Naive B cell (primary cell): ENCODE results near the gene MFSD8. TPM values are rescaled to one million over a fixed set of nuclear protein-coding genes. Genes with fewer than 3 reads are reported as not detected.
"Not testable (repeated sequence)": the region's sequence is repeated elsewhere in the genome, so short reads cannot be mapped to it uniquely, and the experiment has no call there.

Experiments used
- ATAC-seq, 2 donors: fragments of 150-1000 bp; cut with Tn5 transposase; 2 replicates each; pipeline ENCODE4 v1.10.0; 2021; ENCODE audit warnings: low read depth in 2 of 2, mild to moderate bottlenecking in 2 of 2, moderate library complexity in 2 of 2
- DNase-seq: peaks from one replicate; pipeline ENCODE4 v3.0.0; 2022
- H3K27ac Mint-ChIP-seq, 6 donors: one replicate each; pipeline ENCODE4 v1.8.0; 2020 to 2022; ENCODE audit warnings: mild to moderate bottlenecking in 6 of 6, mixed read lengths in 6 of 6, moderate library complexity in 5 of 6, inconsistent platforms in 2 of 6
- H3K27me3 Mint-ChIP-seq, 3 donors: one replicate each; pipeline ENCODE4 v1.8.0; 2021 to 2022; ENCODE audit warnings: mixed read lengths in 3 of 3, mild to moderate bottlenecking in 1 of 3
- H3K36me3 Mint-ChIP-seq, 2 donors: one replicate each; pipeline ENCODE4 v1.8.0; 2020 to 2022; ENCODE audit warnings: mixed read lengths in 2 of 2, inconsistent platforms in 1 of 2, mild to moderate bottlenecking in 1 of 2
- H3K4me1 Mint-ChIP-seq, 3 donors: one replicate each; pipeline ENCODE4 v1.8.0; 2020 to 2022; ENCODE audit warnings: mixed read lengths in 3 of 3, inconsistent platforms in 1 of 3, mild to moderate bottlenecking in 1 of 3, moderate library complexity in 1 of 3
- H3K4me3 Mint-ChIP-seq, 8 donors: one replicate each; pipeline ENCODE4 v1.8.0; 2020 to 2022; ENCODE audit warnings: mild to moderate bottlenecking in 8 of 8, mixed read lengths in 8 of 8, moderate library complexity in 8 of 8, inconsistent platforms in 2 of 8
- H3K9me3 Mint-ChIP-seq, 7 donors: one replicate each; pipeline ENCODE4 v1.8.0; 2020 to 2022; ENCODE audit warnings: mixed read lengths in 7 of 7, mild to moderate bottlenecking in 5 of 7, inconsistent platforms in 2 of 7, moderate library complexity in 1 of 7
- polyA plus RNA-seq, 6 donors: library from polyadenylated mRNA; unstranded; fragments of 300-500 nt; fragmentation: Illumina TruSeq; gene quantifications; one replicate each; pipeline ENCODE4 v1.2.3, GENCODE V29; 2021; ENCODE audit warnings: low read depth in 6 of 6

The MFSD8 gene
- polyA plus RNA-seq, 6 donors from 2014 or later: 7.1 to 13.3 (median 9.5) TPM

- ATAC-seq (no peak), DNase-seq (no peak)
- Mint-ChIP-seq H3K4me3 (no peak overlapping the region), H3K4me1 (no peaks in the 10 kb centered on the region), H3K27me3 (no peaks in the 10 kb centered on the region), H3K9me3 (peaks cover 0 to 3% (median 0%) of the 10 kb centered on the region in 7 donors), H3K27ac (no peak overlapping the region), H3K36me3 (peaks cover 21 to 27% of the 10 kb centered on the region in 2 donors)
Observed at GRCh38 chr4:127920521-127920920, 44.5 kb downstream of the MFSD8 start.

DNA sequence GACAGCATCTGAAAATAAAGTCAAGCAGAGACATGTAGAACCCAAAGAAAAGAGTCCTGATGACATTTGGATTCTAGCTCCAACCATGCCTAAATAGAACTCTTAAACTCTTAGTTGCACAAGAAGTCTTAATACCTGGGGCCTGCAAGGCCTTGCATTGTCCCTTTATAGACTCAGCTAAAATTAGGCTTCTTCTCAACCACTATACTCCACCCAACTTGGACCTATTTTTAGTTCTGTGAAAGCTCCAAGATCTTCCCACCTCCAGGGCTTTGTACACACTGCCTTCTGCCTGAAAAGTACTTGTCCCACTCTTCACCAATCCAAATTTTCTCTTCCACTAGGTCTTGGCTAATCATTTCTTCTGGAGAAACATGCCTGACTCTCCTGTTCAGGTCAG is 47.8 kb downstream of the MFSD8 start:
- ATAC-seq: no peak
- no peaks in the 10 kb centered on the region for H3K27me3 Mint-ChIP-seq
- no peak overlapping the region for H3K4me3 Mint-ChIP-seq
- H3K36me3 Mint-ChIP-seq: peaks cover 15 to 17% of the 10 kb centered on the region in 2 donors
- H3K27ac Mint-ChIP-seq: peak overlapping the region in 3 of 6 donors; percentile 24 to 56 (median 24)
- DNase-seq: no peak
- H3K9me3 Mint-ChIP-seq: no peaks in the 10 kb centered on the region
- no peaks in the 10 kb centered on the region for H3K4me1 Mint-ChIP-seq

DNA sequence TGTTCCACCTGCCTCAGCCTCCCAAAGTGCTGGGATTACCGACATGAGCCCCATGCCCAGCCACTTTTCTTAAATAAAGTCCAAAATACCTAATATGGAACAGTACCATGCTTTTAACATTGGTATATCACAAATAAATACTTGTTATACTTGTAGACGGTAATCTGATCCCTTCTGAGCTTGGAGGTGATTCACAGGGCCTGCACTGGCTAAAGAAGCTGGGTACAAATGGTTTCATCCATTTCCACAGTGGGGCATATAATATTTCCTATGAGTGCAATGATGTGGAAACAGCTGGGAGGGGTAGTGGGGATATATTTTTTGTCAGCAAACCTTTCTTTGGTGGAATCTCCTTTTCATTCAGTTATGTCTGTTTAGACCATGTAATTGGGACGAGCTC is 48.5 kb downstream of the MFSD8 start:
- no peak overlapping the region for H3K27ac Mint-ChIP-seq
- DNase-seq (no peak), ATAC-seq (no peak)
- no peaks in the 10 kb centered on the region for H3K9me3 Mint-ChIP-seq
- peaks cover 15 to 17% of the 10 kb centered on the region in 2 donors for H3K36me3 Mint-ChIP-seq
- H3K4me3 Mint-ChIP-seq: no peak overlapping the region
- no peaks in the 10 kb centered on the region for H3K4me1 Mint-ChIP-seq
- H3K27me3 Mint-ChIP-seq: no peaks in the 10 kb centered on the region

DNA sequence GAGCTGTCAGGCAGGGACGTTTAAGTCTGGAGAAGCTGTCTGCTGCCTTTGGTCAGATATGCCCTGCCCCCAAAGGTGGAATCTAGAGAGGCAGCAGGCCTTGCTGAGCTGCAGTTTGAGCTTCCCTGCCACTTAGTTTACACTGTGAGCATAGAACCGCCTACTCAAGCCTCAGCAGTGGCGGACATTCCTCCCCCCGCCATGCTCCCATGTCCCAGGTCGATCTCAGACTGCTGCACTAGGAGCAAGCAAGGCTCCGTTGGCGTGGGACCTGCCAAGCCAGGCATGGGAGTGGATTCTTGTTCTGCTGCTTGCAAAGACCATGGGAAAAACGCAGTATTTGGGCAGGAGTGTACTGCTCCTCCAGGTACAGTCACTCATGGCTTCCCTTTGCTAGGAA is 59.9 kb downstream of the MFSD8 start:
- no peak for DNase-seq
- H3K27me3 Mint-ChIP-seq: no peaks in the 10 kb centered on the region
- peaks cover 0 to 9% (median 0%) of the 10 kb centered on the region in 7 donors for H3K9me3 Mint-ChIP-seq
- H3K27ac Mint-ChIP-seq: peak overlapping the region in 1 of 6 donors; percentile 69
- H3K4me1 Mint-ChIP-seq: no peaks in the 10 kb centered on the region
- no peaks in the 10 kb centered on the region for H3K36me3 Mint-ChIP-seq
- ATAC-seq: no peak
- H3K4me3 Mint-ChIP-seq: no peak overlapping the region

GRCh38 chr4:127899682-127900081 is 65.3 kb downstream of the MFSD8 start:
- ATAC-seq, H3K36me3 Mint-ChIP-seq, H3K4me1 Mint-ChIP-seq, H3K27me3 Mint-ChIP-seq, H3K9me3 Mint-ChIP-seq, H3K27ac Mint-ChIP-seq, DNase-seq, H3K4me3 Mint-ChIP-seq: not testable (repeated sequence)

DNA sequence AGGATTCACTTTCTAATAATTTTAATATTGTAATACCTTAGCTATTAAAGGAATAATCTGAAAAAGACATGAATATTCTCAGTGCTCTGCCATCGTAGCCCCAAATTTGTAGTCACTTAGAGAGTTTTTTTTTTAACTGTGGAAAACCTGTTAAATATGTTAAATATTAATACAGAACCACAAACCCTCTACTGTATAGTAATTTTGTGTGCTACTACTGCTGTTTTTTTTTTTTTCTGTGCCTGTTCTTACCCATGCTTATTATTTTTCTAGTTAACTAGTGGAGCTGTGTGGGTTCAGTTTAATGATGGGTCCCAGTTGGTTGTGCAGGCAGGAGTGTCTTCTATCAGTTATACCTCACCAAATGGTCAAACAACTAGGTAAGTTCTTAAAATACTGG is 68.4 kb downstream of the MFSD8 start:
- no peaks in the 10 kb centered on the region for H3K36me3 Mint-ChIP-seq
- no peak overlapping the region for H3K4me3 Mint-ChIP-seq
- H3K27ac Mint-ChIP-seq: no peak overlapping the region
- H3K27me3 Mint-ChIP-seq: no peaks in the 10 kb centered on the region
- DNase-seq: no peak
- H3K9me3 Mint-ChIP-seq: peaks cover 0 to 5% (median 0%) of the 10 kb centered on the region in 7 donors
- H3K4me1 Mint-ChIP-seq: no peaks in the 10 kb centered on the region
- no peak for ATAC-seq

DNA sequence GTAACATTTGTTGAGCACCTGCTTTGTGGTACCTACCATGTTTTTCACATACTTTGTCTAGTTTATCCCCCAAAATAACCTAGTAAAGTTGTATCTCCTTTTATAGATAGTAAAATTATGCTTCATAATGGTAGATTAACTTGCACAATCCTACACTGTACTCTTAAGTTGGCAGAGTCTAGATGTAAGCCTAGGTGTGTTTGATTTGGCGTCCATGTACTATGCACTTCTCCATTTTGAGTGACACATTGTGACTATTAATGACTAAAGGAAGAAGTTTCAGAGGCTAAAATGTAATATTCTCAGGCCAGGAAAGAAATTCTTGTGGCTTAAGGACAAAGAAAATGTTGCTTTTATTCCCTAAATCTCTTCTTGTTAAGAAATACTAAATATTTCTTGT is 68.9 kb downstream of the MFSD8 start:
- peaks cover 0 to 5% (median 0%) of the 10 kb centered on the region in 7 donors for H3K9me3 Mint-ChIP-seq
- no peaks in the 10 kb centered on the region for H3K36me3 Mint-ChIP-seq
- no peaks in the 10 kb centered on the region for H3K27me3 Mint-ChIP-seq
- peak overlapping the region in 1 of 6 donors; percentile 44 for H3K27ac Mint-ChIP-seq
- DNase-seq: no peak
- H3K4me3 Mint-ChIP-seq: no peak overlapping the region
- no peaks in the 10 kb centered on the region for H3K4me1 Mint-ChIP-seq
- no peak for ATAC-seq

DNA sequence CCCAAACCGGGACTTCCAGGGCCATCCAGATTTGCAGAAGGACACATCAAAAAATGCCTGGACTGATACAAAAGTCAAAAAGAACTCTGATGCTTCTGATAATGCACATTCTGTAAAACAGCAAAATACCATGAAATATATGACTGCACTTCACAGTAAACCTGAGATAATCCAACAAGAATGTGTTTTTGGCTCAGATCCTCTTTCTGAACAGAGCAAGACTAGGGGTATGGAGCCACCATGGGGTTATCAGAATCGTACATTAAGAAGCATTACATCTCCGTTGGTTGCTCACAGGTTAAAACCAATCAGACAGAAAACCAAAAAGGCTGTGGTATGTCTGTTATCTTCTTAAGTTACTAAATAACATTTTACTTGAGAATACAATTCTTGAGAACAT is 75.1 kb downstream of the MFSD8 start:
- H3K27ac Mint-ChIP-seq: peak overlapping the region in 1 of 6 donors; percentile 32

DNA sequence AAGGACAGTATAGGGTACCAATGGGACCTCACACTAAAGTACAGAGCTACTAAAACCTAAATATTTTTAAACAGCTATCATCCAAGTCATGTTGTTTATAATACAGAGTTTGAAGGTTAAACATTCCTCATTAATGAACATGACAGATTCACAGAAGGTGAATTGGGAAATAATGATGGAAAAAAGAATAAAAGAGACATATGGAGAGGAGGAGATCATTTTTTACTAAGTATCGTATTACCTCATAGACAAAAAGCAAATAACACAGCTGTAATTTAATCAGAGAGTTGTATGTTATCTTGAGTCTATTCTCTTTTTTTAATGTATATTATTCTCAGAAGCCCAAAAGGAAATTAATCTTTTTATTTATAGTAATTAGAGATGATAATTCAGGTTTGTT is 76.4 kb downstream of the MFSD8 start:
- H3K9me3 Mint-ChIP-seq: no peaks in the 10 kb centered on the region
- peak overlapping the region in 1 of 6 donors; percentile 75 for H3K27ac Mint-ChIP-seq
- no peak overlapping the region for H3K4me3 Mint-ChIP-seq
- H3K4me1 Mint-ChIP-seq: no peaks in the 10 kb centered on the region
- ATAC-seq (no peak), DNase-seq (no peak)
- no peaks in the 10 kb centered on the region for H3K36me3 Mint-ChIP-seq
- H3K27me3 Mint-ChIP-seq: no peaks in the 10 kb centered on the region

More for the DNA sequence above, 75.1 kb downstream of the MFSD8 start:
- ATAC-seq (no peak), DNase-seq (no peak)
- no peaks in the 10 kb centered on the region for H3K9me3 Mint-ChIP-seq
- H3K36me3 Mint-ChIP-seq: no peaks in the 10 kb centered on the region
- H3K27me3 Mint-ChIP-seq: no peaks in the 10 kb centered on the region
- no peak overlapping the region for H3K4me3 Mint-ChIP-seq
- no peaks in the 10 kb centered on the region for H3K4me1 Mint-ChIP-seq

GRCh38 chr4:127881563-127881864 is 83.5 kb downstream of the MFSD8 start:
- ATAC-seq (no peak), DNase-seq (no peak)
- Mint-ChIP-seq H3K9me3 (no peaks in the 10 kb centered on the region), H3K4me3 (peak overlapping the region; percentile 95 to 100 (median 96)), H3K36me3 (peaks cover 0 to 5% of the 10 kb centered on the region in 2 donors), H3K4me1 (peaks cover 15 to 20% (median 17%) of the 10 kb centered on the region in 3 donors), H3K27me3 (no peaks in the 10 kb centered on the region), H3K27ac (peak overlapping the region in 2 of 6 donors; percentile 47 to 96)

DNA sequence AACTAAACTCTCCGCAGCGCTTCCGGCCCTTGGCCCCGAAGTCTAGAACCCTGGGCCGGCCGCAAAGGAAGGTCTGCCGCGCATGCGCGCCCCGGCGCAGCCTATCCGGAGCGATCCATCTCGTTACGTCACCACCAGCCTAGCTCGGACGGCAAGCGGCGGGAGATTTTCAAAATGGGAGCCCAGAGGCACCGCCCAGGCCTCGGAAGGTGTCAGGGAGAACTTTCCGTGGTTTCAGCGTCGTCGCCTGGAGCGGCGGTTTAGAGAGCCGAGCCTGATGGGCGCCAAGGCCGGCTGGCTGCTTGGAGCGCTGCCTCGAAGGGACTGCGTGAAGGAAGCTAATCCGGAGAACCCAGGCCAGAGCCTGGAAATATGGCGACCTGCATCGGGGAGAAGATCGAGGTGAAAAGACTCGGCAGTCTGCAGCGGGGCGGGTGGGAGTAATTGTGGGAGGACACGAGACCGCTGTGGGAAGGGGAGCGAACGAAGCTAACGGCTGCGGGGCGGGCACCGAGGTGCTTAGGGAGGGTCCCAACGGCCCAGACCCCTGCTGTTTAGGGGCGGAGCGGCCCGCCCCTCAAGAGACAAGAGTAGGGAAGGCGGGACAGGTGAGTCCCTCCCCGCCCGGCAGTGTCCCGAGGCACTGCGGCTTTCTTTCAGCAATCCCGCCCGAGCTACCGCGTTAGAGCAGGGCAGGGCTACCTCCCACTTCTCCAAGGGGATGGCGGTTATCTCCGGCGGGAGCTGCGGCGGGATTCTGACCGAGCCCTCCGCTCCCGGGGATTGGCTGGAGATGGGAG is 84.0 kb downstream of the MFSD8 start, which contains the start of gene PLK4:
TSS of gene PLK4 (plus strand) at position 131 of the 800 bp plus-strand sequence. CDS start at position 373, 242 bp downstream.
- ATAC-seq (peak; percentile 96), DNase-seq (peak; percentile 94)
- no peaks in the 10 kb centered on the region for H3K9me3 Mint-ChIP-seq
- peak within 1 kb of the TSS; percentile 95 to 100 (median 96) for H3K4me3 Mint-ChIP-seq
- H3K27me3 Mint-ChIP-seq: no peaks in the 10 kb centered on the region
- peaks cover 0 to 5% of the 10 kb centered on the region in 2 donors for H3K36me3 Mint-ChIP-seq
- peak within 1 kb of the TSS; percentile 96 to 99 (median 99) for H3K27ac Mint-ChIP-seq
- H3K4me1 Mint-ChIP-seq: peaks cover 15 to 20% (median 17%) of the 10 kb centered on the region in 3 donors

- no peaks in the 10 kb centered on the region for H3K27me3 Mint-ChIP-seq
- no peak overlapping the region for H3K4me3 Mint-ChIP-seq
- H3K27ac Mint-ChIP-seq: no peak overlapping the region
- H3K9me3 Mint-ChIP-seq: no peaks in the 10 kb centered on the region
- DNase-seq (no peak), ATAC-seq (no peak)
- H3K36me3 Mint-ChIP-seq: peaks cover 0 to 10% of the 10 kb centered on the region in 2 donors
- H3K4me1 Mint-ChIP-seq: peaks cover 4 to 10% (median 8%) of the 10 kb centered on the region in 3 donors
Observed at GRCh38 chr4:127875791-127876190, 89.2 kb downstream of the MFSD8 start.

DNA sequence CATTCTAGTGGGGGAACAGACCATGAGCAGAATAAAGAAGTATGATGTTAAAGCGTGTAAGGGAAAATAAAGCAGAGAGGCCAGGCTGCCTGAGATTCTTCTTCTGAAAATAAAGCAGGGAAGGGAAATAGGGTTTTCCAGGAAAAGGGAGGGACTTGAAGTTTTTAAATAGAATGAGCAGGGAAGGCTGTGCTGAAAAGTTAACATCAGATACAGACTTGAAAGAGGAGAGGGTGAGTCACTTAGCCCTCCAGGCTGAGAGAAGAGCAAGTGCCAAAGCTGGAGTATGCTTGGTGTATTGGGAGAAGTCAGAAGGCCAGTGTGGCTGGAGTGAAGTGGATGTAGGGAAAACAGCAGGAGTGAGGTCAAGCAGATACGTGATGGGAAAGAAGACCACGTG is 94.3 kb downstream of the MFSD8 start:
- H3K9me3 Mint-ChIP-seq: no peaks in the 10 kb centered on the region
- H3K27me3 Mint-ChIP-seq: no peaks in the 10 kb centered on the region
- peaks cover 0 to 7% of the 10 kb centered on the region in 2 donors for H3K36me3 Mint-ChIP-seq
- no peak overlapping the region for H3K4me3 Mint-ChIP-seq
- H3K4me1 Mint-ChIP-seq: peaks cover 0 to 6% (median 0%) of the 10 kb centered on the region in 3 donors
- H3K27ac Mint-ChIP-seq: peak overlapping the region in 1 of 6 donors; percentile 16
- ATAC-seq (no peak), DNase-seq (no peak)

DNA sequence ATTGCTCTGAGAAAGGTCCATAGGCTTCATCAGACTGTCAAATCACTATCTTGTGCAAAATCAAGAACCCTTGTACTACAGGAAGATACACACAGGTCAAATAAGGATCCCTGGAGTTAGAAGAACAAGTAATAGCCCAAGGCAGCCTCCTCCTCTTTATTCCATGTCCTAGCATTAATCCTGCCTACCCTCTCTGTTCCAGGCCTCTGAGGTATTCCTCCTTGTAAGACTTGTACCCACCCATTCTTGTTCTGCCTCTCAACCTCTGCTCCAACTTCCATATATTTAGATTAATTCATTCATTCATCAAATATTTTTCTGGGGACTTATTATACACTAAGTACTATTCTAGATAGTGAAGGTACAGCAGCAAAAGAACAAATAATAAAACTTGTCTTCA is 94.7 kb downstream of the MFSD8 start:
- peak overlapping the region in 1 of 6 donors; percentile 16 for H3K27ac Mint-ChIP-seq
- no peaks in the 10 kb centered on the region for H3K9me3 Mint-ChIP-seq
- peaks cover 0 to 7% of the 10 kb centered on the region in 2 donors for H3K36me3 Mint-ChIP-seq
- ATAC-seq (no peak), DNase-seq (no peak)
- no peak overlapping the region for H3K4me3 Mint-ChIP-seq
- no peaks in the 10 kb centered on the region for H3K27me3 Mint-ChIP-seq
- H3K4me1 Mint-ChIP-seq: peaks cover 0 to 6% (median 0%) of the 10 kb centered on the region in 3 donors
